GM18867 (cell line): Measurements from ENCODE around the gene SPATA17.

ENCODE experiments used
- ATAC-seq: cut with Tn5 transposase; IDR thresholded peaks from one replicate; pipeline ENCODE4 v1.9.1; 2021; ENCODE audit warnings: mild to moderate bottlenecking, moderate library complexity; ENCODE audit not compliant: unreplicated experiment

The SPATA17 gene

DNA sequence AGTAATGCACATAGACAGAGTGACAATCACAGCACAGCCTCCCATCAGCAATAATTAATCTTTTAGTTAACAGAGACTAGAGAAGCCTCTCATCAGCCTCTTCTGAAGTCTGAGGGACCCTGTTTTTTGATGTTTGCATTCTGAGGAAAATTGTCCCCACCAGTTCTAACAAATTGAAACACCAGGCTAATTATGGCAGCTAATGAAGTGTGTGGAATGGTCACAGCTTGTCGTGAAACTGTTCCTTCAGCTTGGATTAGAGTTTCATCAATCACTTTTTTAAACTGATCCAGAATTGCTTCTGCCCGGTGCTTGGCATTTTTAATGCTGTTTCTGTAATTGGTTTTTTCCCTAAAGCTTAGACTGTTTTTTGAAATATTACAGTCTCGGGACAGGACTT, 208.0 kb downstream of the SPATA17 start:
- no peak for ATAC-seq

DNA sequence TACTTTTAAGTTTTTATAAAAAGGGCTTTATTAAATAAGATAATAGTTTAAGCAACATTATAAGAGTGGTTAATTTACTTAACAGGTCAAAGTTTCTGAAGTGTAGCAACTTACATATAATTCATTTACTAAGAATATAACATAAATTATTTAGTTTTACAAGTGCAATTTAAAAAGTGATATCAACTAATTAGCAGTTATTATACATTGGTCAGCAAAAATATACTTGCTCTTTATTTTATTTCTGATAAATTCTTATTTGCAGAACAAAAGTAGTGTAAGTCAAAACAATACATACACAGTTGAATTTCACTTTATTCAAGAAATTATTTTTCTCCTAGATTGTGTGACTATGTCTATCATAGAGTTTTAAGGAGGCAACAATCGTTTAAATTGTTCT, 215.6 kb downstream of the SPATA17 start:
- no peak for ATAC-seq

DNA sequence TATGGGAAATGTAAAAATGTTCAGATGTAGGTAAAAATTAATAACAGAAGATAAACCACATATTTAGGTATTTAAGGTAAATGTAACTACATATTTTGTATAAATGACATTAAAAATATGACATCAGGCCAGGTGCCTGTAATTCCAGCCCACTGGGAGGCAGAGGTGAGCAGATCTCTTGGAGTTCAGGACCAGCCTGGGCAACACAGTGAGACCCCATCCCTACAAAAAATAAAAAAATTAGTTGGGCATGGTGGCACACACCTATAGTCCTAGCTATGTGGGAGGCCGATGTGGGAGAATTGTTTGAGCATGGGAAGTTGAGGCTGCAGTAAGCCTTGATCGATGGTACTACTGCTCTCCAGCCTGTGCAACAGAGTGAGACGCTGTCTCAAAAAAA, 216.5 kb downstream of the SPATA17 start:
- ATAC-seq = no peak

DNA sequence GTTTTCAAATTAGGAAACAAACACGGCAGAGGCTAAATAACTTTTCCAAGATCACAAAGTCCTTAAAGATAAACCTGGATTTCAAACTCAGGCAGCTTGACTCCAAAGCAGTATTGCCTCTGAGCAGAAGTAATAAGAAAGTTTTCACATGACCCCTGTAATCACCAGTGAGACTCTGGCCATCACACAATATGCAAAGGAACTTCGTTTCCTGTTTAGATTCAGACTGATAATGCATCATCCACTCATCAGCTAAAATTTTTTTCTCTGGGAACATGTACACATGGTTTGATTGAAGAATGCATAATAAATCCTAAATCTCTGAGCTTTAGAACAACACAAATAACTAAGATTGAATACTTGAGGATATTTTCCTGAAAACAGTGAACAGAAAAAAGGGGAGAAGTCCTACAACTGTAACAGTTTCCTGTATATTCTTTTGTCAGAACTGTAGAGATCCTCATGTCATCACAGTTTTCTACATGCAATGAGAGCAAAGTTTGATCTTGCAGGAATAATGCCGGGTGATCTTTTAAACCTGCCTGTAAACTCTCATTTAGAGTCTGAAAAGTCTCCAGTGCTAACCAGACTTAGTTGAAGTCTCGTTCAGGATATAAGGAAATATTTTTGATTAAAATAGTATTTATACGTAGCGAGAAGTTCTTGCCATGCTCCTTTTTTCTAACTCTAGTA, 225.3 kb downstream of the SPATA17 start:
- no peak for ATAC-seq

DNA sequence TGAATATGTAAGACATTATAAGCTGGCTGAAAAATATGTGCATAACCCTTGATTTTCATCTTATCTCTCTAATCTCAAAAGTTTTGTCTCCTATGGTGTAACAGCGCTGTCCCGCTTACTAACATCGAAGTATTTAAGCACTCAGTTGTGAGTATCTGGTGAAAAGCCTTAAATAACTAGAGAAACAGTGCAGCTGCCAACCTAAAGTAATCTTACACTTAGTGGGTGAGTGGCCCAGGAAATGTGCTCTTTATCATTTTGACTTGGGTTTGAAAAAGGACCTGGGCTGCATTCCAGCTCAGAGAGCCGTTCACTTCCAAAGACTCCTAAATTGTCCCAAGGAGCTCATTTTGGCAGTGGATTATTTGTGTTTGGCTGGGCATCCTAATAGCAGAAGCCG, 225.9 kb downstream of the SPATA17 start:
- ATAC-seq = no peak

DNA sequence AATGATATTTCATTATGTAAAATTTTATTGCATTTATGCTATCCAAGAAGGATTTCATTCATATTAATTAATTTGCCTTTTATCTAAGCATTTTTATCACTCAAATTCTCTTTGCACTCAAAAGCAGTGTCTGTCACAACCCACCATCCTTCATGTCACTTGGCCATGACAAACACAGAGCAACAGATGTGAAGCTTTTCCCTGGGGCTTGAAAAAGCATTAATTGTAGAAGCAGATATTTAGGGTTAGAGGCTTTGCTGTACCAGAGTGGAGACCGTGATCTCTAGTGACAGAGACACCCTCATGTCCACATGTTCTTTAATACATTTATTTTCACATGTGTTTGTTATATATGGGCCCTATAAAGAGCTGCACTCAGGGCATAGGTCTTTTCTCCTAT, 230.5 kb downstream of the SPATA17 start:
- no peak for ATAC-seq

DNA sequence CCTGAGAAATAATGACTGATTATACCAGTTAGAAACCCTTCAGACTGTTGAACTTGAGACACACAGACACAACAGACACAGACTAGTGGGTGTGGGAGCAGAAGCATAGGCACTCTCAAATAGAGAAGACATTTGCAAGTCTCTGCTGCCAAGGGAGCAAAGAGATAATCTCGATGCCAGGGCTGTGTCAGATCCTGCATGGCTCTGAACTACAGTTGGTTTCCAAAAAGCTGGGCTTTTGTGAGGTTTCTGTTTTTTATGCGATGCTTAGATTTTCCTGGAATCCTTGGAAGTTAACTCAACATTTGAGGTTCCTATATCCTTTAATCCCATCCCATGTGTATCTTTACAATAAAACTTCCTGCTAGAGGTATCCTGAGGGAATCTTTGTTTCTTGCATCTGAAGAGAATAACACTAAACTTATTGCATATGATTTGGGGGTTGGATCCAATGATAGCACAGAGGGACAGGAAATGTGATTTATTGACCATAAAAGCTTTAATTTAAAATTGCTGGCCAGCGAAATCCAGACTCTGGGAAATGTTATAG, 236.4 kb downstream of the SPATA17 start:
- ATAC-seq = no peak

DNA sequence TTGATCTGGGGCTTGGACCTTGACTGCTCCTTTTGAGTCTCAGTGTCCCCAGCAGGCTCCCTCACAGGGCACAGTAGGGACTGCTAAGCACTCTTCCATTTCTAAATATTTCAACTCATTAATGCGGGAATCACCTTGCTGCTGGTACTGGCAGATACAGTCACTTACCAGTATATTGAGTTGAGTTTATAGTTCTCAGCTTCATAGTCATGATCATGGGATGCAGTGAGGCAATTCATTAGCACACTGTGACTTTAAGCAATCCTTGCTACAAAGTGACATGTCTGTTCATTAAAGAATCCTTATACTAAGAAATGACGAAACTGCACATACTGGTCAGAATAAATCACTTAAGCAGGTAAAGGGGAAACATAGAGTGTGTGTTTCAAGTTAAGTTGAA, 240.8 kb downstream of the SPATA17 start:
- ATAC-seq = no peak

DNA sequence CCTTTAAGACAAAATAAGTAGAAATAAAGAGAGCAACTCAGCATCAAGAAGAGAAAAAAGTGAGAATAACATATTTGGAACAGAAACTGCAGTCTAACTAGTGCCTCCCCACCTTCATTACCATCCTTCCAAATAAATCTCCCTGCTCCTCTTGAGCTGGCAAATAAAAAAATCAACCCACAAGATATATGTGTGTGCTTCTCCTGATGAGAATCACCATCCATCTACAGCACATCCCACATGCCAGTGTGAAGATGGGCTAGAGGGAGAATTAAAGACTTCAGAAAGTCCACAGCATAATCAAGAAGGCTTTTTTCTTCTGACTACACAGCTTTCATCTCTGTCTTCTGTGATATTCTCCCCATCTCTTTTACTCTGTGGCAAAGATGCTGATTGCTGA, 244.1 kb downstream of the SPATA17 start:
- no peak for ATAC-seq

DNA sequence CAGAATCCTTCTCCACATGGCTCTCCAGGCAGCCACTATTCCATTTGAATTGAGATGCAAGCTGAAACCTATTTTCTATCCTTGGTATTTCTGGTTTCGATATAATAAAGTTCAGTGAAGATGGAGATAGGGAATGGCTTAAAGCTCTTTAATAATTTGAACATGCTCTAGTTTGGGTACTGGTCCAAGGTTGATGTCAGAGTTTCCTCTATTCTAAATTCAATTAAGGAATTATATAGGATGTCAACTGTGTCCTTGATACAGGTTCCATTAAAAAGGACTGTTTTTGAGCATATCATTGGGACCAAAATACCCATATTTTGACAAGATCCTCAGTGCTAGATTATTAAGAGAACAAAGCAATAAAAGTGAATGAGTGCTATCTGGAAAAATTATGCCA, 245.3 kb downstream of the SPATA17 start:
- ATAC-seq = no peak

DNA sequence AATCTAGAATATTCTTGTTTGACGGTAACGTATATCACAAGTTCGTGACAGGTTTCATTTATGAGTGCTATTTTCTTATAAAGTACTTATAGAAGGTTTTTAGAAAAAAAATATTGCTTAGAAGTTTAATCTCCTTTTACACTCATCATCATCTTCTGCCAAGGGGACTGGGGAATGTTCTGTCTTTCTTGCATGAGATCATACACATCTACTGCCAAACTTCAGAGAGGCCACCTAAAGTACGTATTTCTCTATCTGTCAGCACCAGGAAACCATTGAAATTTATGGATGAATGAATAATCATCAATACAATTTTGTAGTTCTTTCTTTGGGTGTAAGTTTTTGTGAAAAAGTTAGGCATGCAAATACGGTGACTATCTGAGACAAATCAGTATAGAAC, 245.8 kb downstream of the SPATA17 start:
- no peak for ATAC-seq

DNA sequence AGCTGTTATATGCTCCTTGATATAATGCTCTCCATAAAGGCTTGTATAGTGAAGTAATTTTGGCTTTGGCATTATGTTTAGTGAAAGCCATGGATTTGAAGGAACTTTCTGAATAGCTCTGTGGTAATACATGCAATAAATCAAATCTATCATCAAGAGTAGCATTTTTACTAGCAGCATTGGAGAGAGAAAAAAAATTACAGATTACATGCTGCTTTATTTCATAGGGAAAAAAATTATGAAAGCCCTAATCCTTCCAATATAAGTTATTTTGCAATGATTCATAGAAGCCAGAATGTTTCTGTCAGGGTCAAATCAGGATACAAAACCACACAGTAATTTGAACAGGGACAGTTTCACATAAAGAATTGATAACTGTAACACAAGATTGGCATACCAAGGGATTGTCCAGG, 250.0 kb downstream of the SPATA17 start:
- no peak for ATAC-seq

DNA sequence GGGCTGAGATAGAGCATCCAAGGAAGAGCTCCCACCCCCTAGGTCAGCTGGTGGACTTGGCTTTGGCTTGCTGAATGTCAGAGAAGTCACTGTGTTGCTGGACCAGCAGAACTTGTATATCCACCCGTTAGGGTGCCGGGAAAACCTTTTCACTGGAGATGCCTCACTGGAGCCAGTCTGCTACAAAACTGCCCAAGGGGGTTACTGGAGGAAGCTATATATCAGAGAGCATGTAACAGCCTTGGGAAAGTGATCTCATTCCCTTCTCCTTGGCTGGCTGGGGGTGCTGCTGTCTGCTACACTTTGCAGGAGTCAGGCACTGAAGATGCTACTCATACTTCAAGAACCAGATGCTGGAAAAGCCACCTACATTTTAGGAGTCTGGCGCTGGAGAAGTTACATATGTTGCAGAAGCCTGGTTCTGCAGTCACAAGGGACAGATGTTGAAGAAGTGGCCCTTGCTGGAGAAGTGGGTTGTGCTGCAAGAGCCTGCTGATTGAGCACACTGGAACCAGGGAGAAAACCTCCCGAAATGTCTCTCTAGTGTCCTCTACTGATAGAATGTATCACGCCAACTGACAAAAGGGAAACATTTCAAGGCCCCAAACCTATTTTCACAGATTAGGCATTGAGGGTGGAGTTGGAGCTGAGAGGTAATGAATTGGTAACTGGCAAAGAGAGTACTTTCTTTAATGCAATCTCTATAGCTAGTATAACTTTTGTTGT, 250.6 kb downstream of the SPATA17 start:
- no peak for ATAC-seq

DNA sequence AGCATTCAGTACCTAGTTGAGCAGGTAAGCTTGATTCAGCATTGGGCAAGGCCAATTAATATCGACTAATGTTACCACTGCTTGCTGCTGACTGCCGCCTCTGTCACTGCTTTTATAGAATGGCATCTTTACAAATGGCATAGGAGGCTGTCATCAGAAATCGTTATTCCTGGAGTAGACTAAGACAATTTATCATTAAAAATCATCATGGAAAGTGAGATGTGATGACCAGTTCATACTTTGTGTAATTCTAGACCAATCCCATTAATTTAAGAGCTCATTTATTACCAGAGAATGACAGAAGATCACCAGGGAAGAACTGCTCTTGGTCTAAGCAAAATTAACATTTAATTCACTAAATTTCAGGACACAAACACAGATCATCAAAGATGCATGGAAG, 254.0 kb downstream of the SPATA17 start:
- no peak for ATAC-seq

DNA sequence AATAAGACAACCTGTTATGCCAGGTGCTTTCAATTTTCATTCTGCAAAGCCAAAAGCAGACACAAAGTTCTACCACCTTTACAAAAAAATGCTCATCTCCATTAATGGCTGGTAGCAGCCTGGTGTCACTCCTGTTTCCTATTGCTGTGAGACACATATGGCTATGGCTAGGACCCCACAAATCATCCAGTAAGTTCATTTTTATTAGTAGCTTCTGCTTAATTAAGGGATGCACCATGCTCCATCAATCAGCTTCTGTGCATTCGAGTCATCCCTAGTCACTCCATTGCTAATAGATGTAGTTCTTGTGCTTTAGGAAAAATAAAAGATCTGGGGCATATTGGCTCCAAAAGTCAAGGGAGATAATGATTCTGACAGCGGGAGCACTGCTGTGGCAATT, 257.2 kb downstream of the SPATA17 start:
- ATAC-seq = no peak

DNA sequence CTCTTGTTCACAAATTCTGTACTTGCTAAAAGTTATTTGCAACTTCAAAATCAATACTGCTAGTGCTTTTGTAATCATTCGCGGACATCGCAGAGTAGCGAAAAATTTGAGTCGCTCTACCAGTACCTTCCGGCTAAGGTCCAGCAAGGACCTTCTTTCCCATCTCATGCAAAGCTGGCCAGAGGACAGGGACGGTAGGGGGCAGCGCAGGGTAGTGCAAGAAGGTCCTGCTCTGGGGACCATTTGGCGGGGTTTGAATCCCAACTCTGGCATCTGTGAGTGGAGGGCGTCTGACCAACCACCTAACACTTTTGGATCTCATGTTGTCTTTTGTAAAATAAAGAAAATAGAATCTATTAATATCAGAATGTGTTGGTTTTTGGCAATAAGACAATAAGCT, 258.3 kb downstream of the SPATA17 start:
- no peak for ATAC-seq

DNA sequence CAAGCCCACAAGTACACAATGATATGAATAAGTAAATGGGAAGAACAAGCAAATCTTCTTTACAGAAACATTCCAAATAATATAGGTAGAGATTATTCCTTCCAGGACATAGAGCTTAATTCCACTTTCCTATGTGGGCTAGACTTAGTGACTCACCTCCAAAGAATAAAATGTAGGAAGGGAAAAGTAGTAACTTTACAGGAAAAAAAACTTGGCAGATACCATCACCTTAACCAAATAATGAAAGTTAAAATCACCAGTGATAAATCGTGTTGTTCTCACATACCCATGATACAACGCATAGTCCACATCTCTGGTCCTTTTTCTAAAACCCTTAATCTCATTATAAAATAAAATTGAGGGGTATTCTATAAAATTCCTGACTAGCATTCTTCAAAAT, 260.8 kb downstream of the SPATA17 start:
- no peak for ATAC-seq

DNA sequence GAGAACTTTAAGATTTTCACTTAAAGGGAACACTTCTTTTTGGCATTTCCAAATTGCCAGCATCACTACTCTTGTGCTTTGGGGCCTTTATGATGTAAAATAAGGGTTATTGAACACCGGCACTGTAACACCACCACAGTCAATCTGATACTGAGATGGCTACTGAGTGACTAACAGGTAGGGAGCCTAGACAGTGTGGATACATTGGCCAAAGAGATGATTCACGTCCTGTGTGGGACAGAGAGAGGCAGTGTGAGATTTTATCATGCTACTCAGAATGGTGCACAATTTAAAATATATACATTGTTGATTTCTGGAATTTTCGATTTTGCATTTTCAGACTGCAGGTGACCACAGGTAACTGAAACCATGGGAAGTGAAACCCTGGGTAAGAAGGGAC, 261.6 kb downstream of the SPATA17 start:
- ATAC-seq = no peak

DNA sequence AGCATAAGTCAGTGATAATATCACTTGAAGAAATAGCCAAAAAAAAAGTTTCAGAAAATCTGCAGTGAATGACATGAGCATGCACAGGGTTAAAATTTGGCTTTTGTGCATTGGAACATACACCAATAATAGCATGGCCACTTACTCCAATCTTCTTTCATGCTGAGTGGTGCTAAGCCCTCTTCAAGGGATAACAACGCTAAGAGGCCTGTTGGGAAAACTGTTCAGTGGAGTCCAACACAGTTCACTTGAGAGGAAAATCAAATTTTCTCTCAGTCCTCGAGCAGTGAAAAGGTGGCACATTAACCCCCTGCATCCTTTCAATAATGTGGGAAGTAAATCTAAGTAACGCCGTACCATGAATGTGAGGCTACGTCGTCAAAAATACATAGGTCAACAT, 264.7 kb downstream of the SPATA17 start:
- ATAC-seq = no peak

DNA sequence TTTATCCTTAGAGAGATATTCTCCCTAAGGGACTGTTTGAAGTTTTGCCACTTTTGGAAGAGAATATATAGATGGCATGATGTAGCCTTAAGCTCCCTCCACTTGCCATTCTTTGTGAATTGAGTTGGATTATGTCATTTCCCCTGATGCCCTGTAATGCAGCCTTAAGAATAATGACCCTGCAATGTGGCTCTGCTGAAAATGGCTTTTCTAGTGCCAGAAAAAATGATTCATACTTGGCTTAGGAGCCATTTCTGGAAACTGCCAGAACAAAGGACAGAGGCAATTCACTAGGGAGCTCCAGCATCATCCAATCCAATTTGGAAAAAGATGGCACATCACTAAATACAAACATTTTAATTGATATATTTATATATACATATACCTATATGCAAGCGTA, 265.3 kb downstream of the SPATA17 start:
- no peak for ATAC-seq

DNA sequence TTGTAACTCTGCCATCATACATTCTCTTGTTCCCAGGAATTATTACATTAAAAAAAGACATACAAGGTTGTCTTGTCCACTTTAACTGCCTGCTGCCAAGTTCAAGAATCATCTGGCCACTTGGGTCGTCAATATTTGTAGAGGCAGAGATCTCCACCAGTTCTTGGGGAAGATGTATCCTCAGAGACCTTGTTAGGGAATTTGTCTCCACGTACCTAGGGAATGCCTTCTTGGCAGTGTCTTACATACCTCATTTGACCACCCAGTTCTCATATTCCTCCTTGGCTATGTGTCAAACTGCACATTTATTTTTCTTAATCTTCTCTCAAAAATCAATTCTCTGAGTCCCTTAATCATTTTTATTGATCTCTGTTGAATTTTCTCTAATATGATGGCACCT, 266.0 kb downstream of the SPATA17 start:
- no peak for ATAC-seq

DNA sequence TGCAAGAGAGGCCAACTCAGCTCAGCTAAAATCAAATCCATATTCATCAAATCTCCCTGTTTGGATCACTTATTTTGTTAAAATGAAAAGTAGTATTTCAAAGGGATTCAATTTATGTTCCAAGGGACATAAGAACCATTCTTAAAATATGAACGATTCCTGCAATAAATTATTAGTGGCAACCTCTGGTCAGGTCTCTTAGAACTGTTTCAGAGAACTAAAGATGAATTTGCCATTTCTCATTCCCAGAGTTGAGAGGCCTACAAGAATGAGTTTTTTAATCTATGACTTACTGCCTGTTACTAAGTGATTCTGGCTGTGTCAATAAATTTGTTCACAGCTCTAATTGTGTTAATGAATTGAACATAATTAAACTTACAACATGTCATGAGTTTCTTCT, 268.5 kb downstream of the SPATA17 start:
- no peak for ATAC-seq

DNA sequence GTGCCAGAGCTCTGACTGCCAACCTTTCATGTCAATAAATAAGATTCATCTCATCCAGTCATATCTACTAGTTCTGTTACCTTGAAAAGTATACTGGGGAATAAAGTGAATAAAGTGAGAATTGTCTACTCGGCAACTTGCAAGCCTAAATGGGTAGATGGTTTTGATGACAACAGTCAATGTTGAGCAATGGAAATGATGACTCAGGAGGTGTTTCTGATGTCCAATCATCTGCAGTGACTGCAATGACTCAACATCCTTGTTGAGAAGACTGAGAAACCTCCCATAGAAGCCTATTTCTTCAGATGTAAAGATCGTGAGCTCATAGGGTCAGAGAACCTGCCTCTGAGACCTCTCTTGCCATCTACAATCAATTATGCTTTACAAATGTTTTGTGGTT, 276.4 kb downstream of the SPATA17 start:
- ATAC-seq = no peak
